GM18511 (cell line): ENCODE results near the gene KIF16B.

ENCODE experiments used
- ATAC-seq: cut with Tn5 transposase; IDR thresholded peaks from one replicate; pipeline ENCODE4 v1.9.1; 2021; ENCODE audit warnings: mild to moderate bottlenecking, moderate library complexity; ENCODE audit not compliant: unreplicated experiment

Gene KIF16B

GRCh38 chr20:16407251-16408067 lies 165.8 kb downstream of the KIF16B start:
- ATAC-seq = no peak

GRCh38 chr20:16405254-16405653 lies 168.0 kb downstream of the KIF16B start:
- ATAC-seq = no peak

- ATAC-seq = no peak
Observed at GRCh38 chr20:16404640-16405039, 168.6 kb downstream of the KIF16B start.

- ATAC-seq = no peak
Observed at GRCh38 chr20:16404171-16404570, 169.1 kb downstream of the KIF16B start.

GRCh38 chr20:16400234-16400633 lies 173.0 kb downstream of the KIF16B start:
- no peak for ATAC-seq

- ATAC-seq = no peak
Observed at GRCh38 chr20:16399801-16400200, 173.4 kb downstream of the KIF16B start.

- ATAC-seq = no peak
Observed at GRCh38 chr20:16397086-16397485, 176.2 kb downstream of the KIF16B start.

GRCh38 chr20:16395366-16395765 lies 177.9 kb downstream of the KIF16B start:
- no peak for ATAC-seq

- ATAC-seq = no peak
Observed at GRCh38 chr20:16394784-16395183, 178.5 kb downstream of the KIF16B start.

- ATAC-seq = no peak
Observed at GRCh38 chr20:16393836-16394235, 179.4 kb downstream of the KIF16B start.

- no peak for ATAC-seq
Observed at GRCh38 chr20:16393297-16393696, 180.0 kb downstream of the KIF16B start.

GRCh38 chr20:16392346-16392745 lies 180.9 kb downstream of the KIF16B start:
- peak; percentile 98 for ATAC-seq

GRCh38 chr20:16390991-16391390 lies 182.3 kb downstream of the KIF16B start:
- no peak for ATAC-seq

- ATAC-seq = no peak
Observed at GRCh38 chr20:16388731-16389130, 184.5 kb downstream of the KIF16B start.

- no peak for ATAC-seq
Observed at GRCh38 chr20:16387666-16388065, 185.6 kb downstream of the KIF16B start.

- ATAC-seq = no peak
Observed at GRCh38 chr20:16385891-16386290, 187.4 kb downstream of the KIF16B start.

GRCh38 chr20:16385462-16385861 lies 187.8 kb downstream of the KIF16B start:
- no peak for ATAC-seq

GRCh38 chr20:16381444-16381843 lies 191.8 kb downstream of the KIF16B start:
- no peak for ATAC-seq

GRCh38 chr20:16378712-16379370 lies 194.4 kb downstream of the KIF16B start:
- ATAC-seq = no peak

GRCh38 chr20:16378122-16378521 lies 195.1 kb downstream of the KIF16B start:
- no peak for ATAC-seq

GRCh38 chr20:16369441-16369840 lies 203.8 kb downstream of the KIF16B start:
- ATAC-seq = no peak

GRCh38 chr20:16368645-16369292 lies 204.5 kb downstream of the KIF16B start:
- no peak for ATAC-seq
